ENCODE measurements around the gene OFD1. TPM values are rescaled to one million over a fixed set of nuclear protein-coding genes. Genes with fewer than 3 reads are reported as not detected.
"Not testable (repeated sequence)": the region's sequence is repeated elsewhere in the genome, so short reads cannot be mapped to it uniquely, and the experiment has no call there.

Gene OFD1
- total RNA-seq, 3 donors from 2014 or later (not counting 1 experiment from before 2014, with no cell fraction given) = 62.8 to 77.6 (median 74.9) TPM

GRCh38 chrX:13730523-13730922 is 4.0 kb upstream of the OFD1 start:
- H3K27ac ChIP-seq (ENCODE audit: low read length); H3K9me3 ChIP-seq (ENCODE audit: control insufficient read depth, insufficient read depth, low read length); DNase-seq; H3K27me3 Mint-ChIP-seq (ENCODE audit: low read depth in 2 of 2); H3K4me3 Mint-ChIP-seq; H3K4me1 ChIP-seq (ENCODE audit: control insufficient read depth, insufficient read depth, low read length); intact Hi-C loops (cut with micrococcal nuclease); H3K4me3 ChIP-seq (ENCODE audit: low read length); H3K27me3 ChIP-seq (ENCODE audit: control insufficient read depth, insufficient read depth, low read length); ATAC-seq; H3K36me3 ChIP-seq (ENCODE audit: control insufficient read depth, insufficient read depth, low read length); H3K9me3 Mint-ChIP-seq; H3K36me3 Mint-ChIP-seq: not testable (repeated sequence)
- WGBS (ENCODE audit: insufficient coverage) = no CpG with 5 or more reads among the region's 1 CpG
- H3K27ac Mint-ChIP-seq = peak overlapping the region; percentile 44 to 53
- peaks cover 65 to 80% of the 10 kb centered on the region in 2 donors for H3K4me1 Mint-ChIP-seq

GRCh38 chrX:13732246-13733067 is 2.1 kb upstream of the OFD1 start:
- H3K9me3 ChIP-seq (ENCODE audit: control insufficient read depth, insufficient read depth, low read length) = no peaks in the 10 kb centered on the region
- 72% methylated on average over 4 of the region's 7 CpGs for WGBS (ENCODE audit: insufficient coverage)
- no peaks in the 10 kb centered on the region for H3K27me3 ChIP-seq (ENCODE audit: control insufficient read depth, insufficient read depth, low read length)
- no peaks in the 10 kb centered on the region for H3K36me3 ChIP-seq (ENCODE audit: control insufficient read depth, insufficient read depth, low read length)
- ATAC-seq (no peak), DNase-seq (no peak)
- no peak overlapping the region for H3K4me3 ChIP-seq (ENCODE audit: low read length)
- Mint-ChIP-seq H3K27ac (peak overlapping the region; percentile 87 to 98), H3K36me3 (peaks cover 5% of the 10 kb centered on the region), H3K9me3 (no peaks in the 10 kb centered on the region), H3K27me3 (ENCODE audit: low read depth in 2 of 2) (no peaks in the 10 kb centered on the region), H3K4me3 (peak overlapping the region; percentile 49), H3K4me1 (peaks cover 46 to 73% of the 10 kb centered on the region in 2 donors)
- peak overlapping the region; percentile 86 for H3K27ac ChIP-seq (ENCODE audit: low read length)
- intact Hi-C loops (cut with micrococcal nuclease) = no loop called here
- TF ChIP-seq CTCF (IDR thresholded peaks at IDR 0.05) = no peak
- H3K4me1 ChIP-seq (ENCODE audit: control insufficient read depth, insufficient read depth, low read length) = peaks cover 11% of the 10 kb centered on the region

GRCh38 chrX:13733506-13733905 is 1.0 kb upstream of the OFD1 start:
- peaks cover 5% of the 10 kb centered on the region for H3K36me3 Mint-ChIP-seq
- H3K4me1 Mint-ChIP-seq = peaks cover 41 to 64% of the 10 kb centered on the region in 2 donors
- no peaks in the 10 kb centered on the region for H3K27me3 ChIP-seq (ENCODE audit: control insufficient read depth, insufficient read depth, low read length)
- H3K9me3 ChIP-seq (ENCODE audit: control insufficient read depth, insufficient read depth, low read length) = no peaks in the 10 kb centered on the region
- no peaks in the 10 kb centered on the region for H3K36me3 ChIP-seq (ENCODE audit: control insufficient read depth, insufficient read depth, low read length)
- intact Hi-C loops (cut with micrococcal nuclease) = no loop called here
- no peaks in the 10 kb centered on the region for H3K9me3 Mint-ChIP-seq
- H3K4me1 ChIP-seq (ENCODE audit: control insufficient read depth, insufficient read depth, low read length) = peaks cover 14% of the 10 kb centered on the region
- peak overlapping the region; percentile 86 for H3K27ac ChIP-seq (ENCODE audit: low read length)
- H3K27ac Mint-ChIP-seq = peak overlapping the region; percentile 87 to 98
- DNase-seq (no peak), ATAC-seq (no peak)
- no peak for TF ChIP-seq CTCF (IDR thresholded peaks at IDR 0.05)
- WGBS (ENCODE audit: insufficient coverage) = 14% methylated on average over 4 of the region's 4 CpGs
- peak overlapping the region; percentile 96 for H3K4me3 ChIP-seq (ENCODE audit: low read length)
- no peaks in the 10 kb centered on the region for H3K27me3 Mint-ChIP-seq (ENCODE audit: low read depth in 2 of 2)
- peak overlapping the region; percentile 99 for H3K4me3 Mint-ChIP-seq

GRCh38 chrX:13741695-13742094 is 7.1 kb downstream of the OFD1 start:
- Mint-ChIP-seq H3K27me3 (ENCODE audit: low read depth in 2 of 2) (no peaks in the 10 kb centered on the region), H3K4me1 (peaks cover 18% of the 10 kb centered on the region in 2 donors), H3K9me3 (no peaks in the 10 kb centered on the region), H3K27ac (peak overlapping the region; percentile 91 to 94), H3K36me3 (peaks cover 7% of the 10 kb centered on the region), H3K4me3 (peak overlapping the region; percentile 75)
- WGBS (ENCODE audit: insufficient coverage) = 55% methylated on average over 5 of the region's 6 CpGs
- H3K36me3 ChIP-seq (ENCODE audit: control insufficient read depth, insufficient read depth, low read length) = peaks cover 27% of the 10 kb centered on the region
- no peak for TF ChIP-seq CTCF (IDR thresholded peaks at IDR 0.05)
- no peak overlapping the region for H3K4me3 ChIP-seq (ENCODE audit: low read length)
- DNase-seq (no peak), ATAC-seq (no peak)
- H3K27ac ChIP-seq (ENCODE audit: low read length) = peak overlapping the region; percentile 91
- no peaks in the 10 kb centered on the region for H3K9me3 ChIP-seq (ENCODE audit: control insufficient read depth, insufficient read depth, low read length)
- no peaks in the 10 kb centered on the region for H3K27me3 ChIP-seq (ENCODE audit: control insufficient read depth, insufficient read depth, low read length)
- intact Hi-C loops (cut with micrococcal nuclease) = loop anchor here (2.0 to 10.0 kb wide), 2 partner anchors 89 to 1593 kb away; partner anchors contain the start of genes PIGA and TCEANC
- H3K4me1 ChIP-seq (ENCODE audit: control insufficient read depth, insufficient read depth, low read length) = peaks cover 14% of the 10 kb centered on the region

Data from natural killer cell (primary cell).